Spleen (tissue), 11 donors: Measurements from ENCODE around the gene MVB12A. TPM values are rescaled to one million over a fixed set of nuclear protein-coding genes. Genes with fewer than 3 reads are reported as not detected.

Experiments
- DNase-seq: peaks from one replicate; pipeline ENCODE4 v3.0.0-alpha.2; 2020
- H3K27ac ChIP-seq, 8 donors: fragments of 200-600 bp; sonication (generic) in 7 of 8; 1 replicate in 4 of 8; 2 replicates in 4 of 8; pipeline versions ENCODE4 v1.5.0 to v1.8.0; 2016 to 2021; ENCODE audit warnings: inconsistent platforms in 4 of 8, mild to moderate bottlenecking in 4 of 8, moderate library complexity in 1 of 8
- H3K27me3 ChIP-seq, 7 donors: fragments of 200-600 bp; sonication (generic) in 6 of 7; replicated peaks in 1 of 7; 1 replicate in 4 of 7; 2 replicates in 3 of 7; pipeline versions ENCODE4 v1.5.0 to v1.8.0; 2016 to 2021; ENCODE audit warnings: inconsistent platforms in 3 of 7, mild to moderate bottlenecking in 1 of 7
- H3K36me3 ChIP-seq, 6 donors: fragments of 200-600 bp; sonication (generic) in 5 of 6; 1 replicate in 4 of 6; 2 replicates in 2 of 6; pipeline versions ENCODE4 v1.5.0 to v1.8.0; 2016 to 2021; ENCODE audit warnings: inconsistent platforms in 2 of 6
- H3K4me1 ChIP-seq, 6 donors: fragments of 200-600 bp; sonication (generic) in 5 of 6; 1 replicate in 3 of 6; 2 replicates in 3 of 6; pipeline versions ENCODE4 v1.5.0 to v1.8.0; 2016 to 2021; ENCODE audit warnings: inconsistent platforms in 3 of 6
- H3K4me3 ChIP-seq, 8 donors: fragments of 200-600 bp; sonication (generic) in 7 of 8; 1 replicate in 4 of 8; 2 replicates in 4 of 8; pipeline versions ENCODE4 v1.5.0 to v1.8.0; 2016 to 2021; ENCODE audit warnings: inconsistent platforms in 4 of 8, mild to moderate bottlenecking in 4 of 8, moderate library complexity in 2 of 8
- H3K9me3 ChIP-seq, 8 donors: fragments of 200-600 bp; sonication (generic) in 7 of 8; 1 replicate in 4 of 8; 2 replicates in 4 of 8; pipeline versions ENCODE4 v1.5.0 to v1.8.0; 2016 to 2021; ENCODE audit warnings: inconsistent platforms in 4 of 8
- POLR2A ChIP-seq, 3 donors: fragments of 450-650 bp; IDR thresholded peaks; one replicate each; pipeline ENCODE4 v1.5.1; 2017; ENCODE audit warnings: antibody characterized with exemption in 3 of 3, mild to moderate bottlenecking in 1 of 3
- POLR2AphosphoS5 ChIP-seq, 3 donors: sonication (generic); formaldehyde crosslinking; IDR thresholded peaks; one replicate each; pipeline ENCODE4 v1.5.1; 2017; ENCODE audit warnings: antibody characterized with exemption in 3 of 3
- whole genome bisulfite sequencing, 5 donors: extraction: QIAGEN DNeasy Blood & Tissue Kit in 3 of 5; methylation state at CpG; one replicate each; pipeline versions ENCODE4 v1.1.5 to v1.1.7; 2013 to 2018; 5-methylcytosine and 5-hydroxymethylcytosine counted together
- intact Hi-C: fragments of 100-400 bp; cut with DNase I; formaldehyde crosslinking; loops from one replicate; pipeline ENCODE4 v1.15.0; 2023; ENCODE audit warnings: low total_unique reads
- polyA plus RNA-seq, 3 donors: library from polyadenylated mRNA; stranded (reverse); fragments of 200-250 nt; gene quantifications; one replicate each; pipeline ENCODE4 v1.2.1, GENCODE V29; 2013
- total RNA-seq, 7 donors: library from RNA; depleted of rRNA in 3 of 7; stranded (reverse); fragments of >200 nt in 3 of 7; fragmentation: NEBNext Ultra II Directional in 4 of 7; extraction: Animal tissue kit (Norgen Biotek cat#: 25700) in 4 of 7; gene quantifications; one replicate each; pipeline versions ENCODE4 v1.1.0 to v1.2.1, GENCODE V29; 2016 to 2021
- TF ChIP-seq, protein P1 (sequence below), 11 experiments: fragments of 200-600 bp in 7 of 11; fragments of 450-650 bp in 4 of 11; sonication (generic) in 4 of 11; IDR thresholded peaks in 8 of 11; conservative IDR thresholded peaks in 3 of 11; 1 replicate in 7 of 11; 2 replicates in 4 of 11; pipeline versions ENCODE4 v1.4.0 to v1.8.0; 2016 to 2021; ENCODE audit warnings: antibody characterized with exemption in 11 of 11, inconsistent platforms in 4 of 11, mild to moderate bottlenecking in 1 of 11
- donor health status: healthy with polysubstance abuse.
- donor health status: DM: no; HTN: no; CAD: no; lungs with moderate emphysema.
- donor health status: DM: no; HTN: no; CAD: no.
- donor health status: Bipolar disorder and iron deficiency.
- donor health status: healthy.
- donor health status: DM: no; HTN: no; CAD: no.
- donor health status: DM: yes; HTN: yes; CAD: no.

MVB12A gene
- total and polyA plus RNA-seq, 10 donors, result 31.7 to 62.0 (median 39.9) TPM

DNA sequence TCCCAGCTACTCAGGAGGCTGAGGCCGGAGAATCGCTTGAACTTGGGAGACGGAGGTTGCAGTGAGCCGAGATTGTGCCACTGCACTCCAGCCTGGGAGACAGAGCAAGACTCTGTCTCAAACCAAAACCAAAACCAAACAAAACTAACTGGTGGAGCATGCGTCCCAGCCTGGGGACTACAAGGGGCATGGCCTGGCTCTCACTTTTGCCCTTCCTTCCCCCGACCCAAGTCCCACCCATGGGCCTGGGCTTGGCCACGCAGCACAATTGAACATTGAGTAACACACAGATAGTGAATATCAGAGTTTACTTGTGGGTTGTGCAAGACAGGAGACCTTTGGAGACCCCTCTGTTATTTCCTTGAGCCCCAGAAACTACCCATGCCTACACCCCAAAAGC is 15.4 kb downstream of the MVB12A start:
- 69 to 89% (median 81%) methylated on average over 7 of the region's 7 CpGs for WGBS, 5 donors
- intact Hi-C loops, result no loop called here
- TF ChIP-seq POLR2AphosphoS5 (IDR thresholded peaks at IDR 0.05), result no peak
- TF ChIP-seq POLR2A (IDR thresholded peaks at IDR 0.05), result no peak

DNA sequence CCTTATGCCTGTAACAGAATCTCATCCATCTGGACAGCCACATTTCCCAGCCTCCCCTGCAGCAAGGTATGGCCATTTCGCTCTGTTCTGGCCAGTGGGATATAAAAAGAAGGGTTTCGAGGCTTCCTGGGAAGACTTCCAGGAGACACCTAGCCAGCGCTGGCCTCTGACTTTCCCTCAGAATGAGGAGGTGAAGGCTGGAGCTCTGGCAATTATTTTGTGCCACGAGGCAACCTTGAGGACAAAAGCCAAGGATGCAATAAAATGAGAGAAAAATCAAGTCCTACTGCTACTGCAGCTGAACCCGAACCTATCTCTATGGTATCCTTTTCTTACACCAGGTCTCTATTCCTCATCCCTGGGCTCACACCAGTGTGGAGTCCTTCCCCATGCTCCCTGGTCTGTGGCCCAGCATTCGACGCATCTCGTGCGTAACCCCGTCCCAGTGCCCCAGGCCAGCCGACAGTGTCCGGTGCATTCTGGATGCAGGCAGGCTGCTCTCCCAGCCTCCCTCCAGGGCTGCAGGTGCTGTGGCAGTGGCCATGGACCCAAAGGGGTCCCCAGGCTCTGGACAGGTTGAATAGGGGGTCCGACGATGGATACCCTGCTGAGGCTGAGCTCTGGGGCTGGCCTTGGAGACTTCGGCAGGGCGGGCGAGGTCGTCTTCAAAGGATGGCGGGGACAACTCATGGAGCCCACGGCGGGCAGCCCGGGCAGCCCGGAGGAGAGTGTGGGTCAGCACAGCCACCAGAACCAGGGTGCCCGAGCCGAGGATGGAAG is 16.4 kb downstream of the MVB12A start:
- intact Hi-C loops, result no loop called here
- peaks cover 0 to 6% (median under 1%) of the 10 kb centered on the region in 8 donors for H3K9me3 ChIP-seq
- no peaks in the 10 kb centered on the region for H3K4me1 ChIP-seq
- WGBS, 5 donors, result 94 to 97% (median 95%) methylated on average over 24 to 25 of the region's 25 CpGs
- no peak overlapping the region for H3K4me3 ChIP-seq
- peaks cover 0 to 8% (median 0%) of the 10 kb centered on the region in 6 donors for H3K36me3 ChIP-seq
- H3K27me3 ChIP-seq, result peaks cover 0 to 4% (median 0%) of the 10 kb centered on the region in 7 donors
- H3K27ac ChIP-seq, result no peak overlapping the region
- no peak for DNase-seq
- TF ChIP-seq POLR2AphosphoS5 (IDR thresholded peaks at IDR 0.05), result peak in 1 of 3 donors; percentile 13
- TF ChIP-seq POLR2A (IDR thresholded peaks at IDR 0.05), result no peak
- TF ChIP-seq, protein P1, sequence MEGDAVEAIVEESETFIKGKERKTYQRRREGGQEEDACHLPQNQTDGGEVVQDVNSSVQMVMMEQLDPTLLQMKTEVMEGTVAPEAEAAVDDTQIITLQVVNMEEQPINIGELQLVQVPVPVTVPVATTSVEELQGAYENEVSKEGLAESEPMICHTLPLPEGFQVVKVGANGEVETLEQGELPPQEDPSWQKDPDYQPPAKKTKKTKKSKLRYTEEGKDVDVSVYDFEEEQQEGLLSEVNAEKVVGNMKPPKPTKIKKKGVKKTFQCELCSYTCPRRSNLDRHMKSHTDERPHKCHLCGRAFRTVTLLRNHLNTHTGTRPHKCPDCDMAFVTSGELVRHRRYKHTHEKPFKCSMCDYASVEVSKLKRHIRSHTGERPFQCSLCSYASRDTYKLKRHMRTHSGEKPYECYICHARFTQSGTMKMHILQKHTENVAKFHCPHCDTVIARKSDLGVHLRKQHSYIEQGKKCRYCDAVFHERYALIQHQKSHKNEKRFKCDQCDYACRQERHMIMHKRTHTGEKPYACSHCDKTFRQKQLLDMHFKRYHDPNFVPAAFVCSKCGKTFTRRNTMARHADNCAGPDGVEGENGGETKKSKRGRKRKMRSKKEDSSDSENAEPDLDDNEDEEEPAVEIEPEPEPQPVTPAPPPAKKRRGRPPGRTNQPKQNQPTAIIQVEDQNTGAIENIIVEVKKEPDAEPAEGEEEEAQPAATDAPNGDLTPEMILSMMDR (IDR thresholded peaks at IDR 0.05 in 8 of 11, conservative IDR thresholded peaks at IDR 0.05 in 3 of 11), result no peak

More for the DNA sequence above, 15.4 kb downstream of the MVB12A start:
- peaks cover 0 to 4% (median 0%) of the 10 kb centered on the region in 7 donors for H3K27me3 ChIP-seq
- no peak overlapping the region for H3K4me3 ChIP-seq
- no peak overlapping the region for H3K27ac ChIP-seq
- H3K9me3 ChIP-seq, result peaks cover 0 to 5% (median 0%) of the 10 kb centered on the region in 8 donors
- no peaks in the 10 kb centered on the region for H3K4me1 ChIP-seq
- no peak for DNase-seq
- H3K36me3 ChIP-seq, result peaks cover 0 to 8% (median 0%) of the 10 kb centered on the region in 6 donors

DNA sequence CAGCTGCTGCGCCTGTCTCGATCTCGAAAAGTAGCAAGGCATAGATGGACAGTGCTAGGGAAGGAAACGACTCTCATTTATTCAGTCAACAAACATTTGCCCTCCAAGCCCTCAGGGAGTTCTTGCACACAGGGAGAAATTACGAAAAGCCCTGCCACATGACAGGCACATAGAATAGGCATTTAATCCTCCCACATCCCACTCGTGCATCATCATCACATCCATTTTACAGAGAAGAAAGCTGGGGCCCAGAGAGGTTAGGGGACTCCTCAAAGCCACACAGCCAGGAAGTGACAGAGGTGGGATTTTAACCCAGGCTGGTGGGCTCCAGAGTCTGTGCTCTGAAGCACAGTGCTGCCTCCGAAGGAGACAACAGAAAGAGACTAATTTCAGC is 17.0 kb downstream of the MVB12A start:
- TF ChIP-seq, protein P1 (IDR thresholded peaks at IDR 0.05 in 8 of 11, conservative IDR thresholded peaks at IDR 0.05 in 3 of 11), result no peak
- no peak for TF ChIP-seq POLR2A (IDR thresholded peaks at IDR 0.05)
- TF ChIP-seq POLR2AphosphoS5 (IDR thresholded peaks at IDR 0.05), result no peak
- WGBS, 5 donors, result 78 to 92% (median 85%) methylated on average over 7 of the region's 7 CpGs
- Histone ChIP-seq H3K4me3 (no peak overlapping the region), H3K36me3 (peaks cover 0 to 8% (median 0%) of the 10 kb centered on the region in 6 donors), H3K27ac (no peak overlapping the region), H3K4me1 (no peaks in the 10 kb centered on the region), H3K27me3 (peaks cover 0 to 4% (median 0%) of the 10 kb centered on the region in 7 donors), H3K9me3 (peaks cover 0 to 9% (median 2%) of the 10 kb centered on the region in 8 donors)
- no peak for DNase-seq
- intact Hi-C loops, result no loop called here

DNA sequence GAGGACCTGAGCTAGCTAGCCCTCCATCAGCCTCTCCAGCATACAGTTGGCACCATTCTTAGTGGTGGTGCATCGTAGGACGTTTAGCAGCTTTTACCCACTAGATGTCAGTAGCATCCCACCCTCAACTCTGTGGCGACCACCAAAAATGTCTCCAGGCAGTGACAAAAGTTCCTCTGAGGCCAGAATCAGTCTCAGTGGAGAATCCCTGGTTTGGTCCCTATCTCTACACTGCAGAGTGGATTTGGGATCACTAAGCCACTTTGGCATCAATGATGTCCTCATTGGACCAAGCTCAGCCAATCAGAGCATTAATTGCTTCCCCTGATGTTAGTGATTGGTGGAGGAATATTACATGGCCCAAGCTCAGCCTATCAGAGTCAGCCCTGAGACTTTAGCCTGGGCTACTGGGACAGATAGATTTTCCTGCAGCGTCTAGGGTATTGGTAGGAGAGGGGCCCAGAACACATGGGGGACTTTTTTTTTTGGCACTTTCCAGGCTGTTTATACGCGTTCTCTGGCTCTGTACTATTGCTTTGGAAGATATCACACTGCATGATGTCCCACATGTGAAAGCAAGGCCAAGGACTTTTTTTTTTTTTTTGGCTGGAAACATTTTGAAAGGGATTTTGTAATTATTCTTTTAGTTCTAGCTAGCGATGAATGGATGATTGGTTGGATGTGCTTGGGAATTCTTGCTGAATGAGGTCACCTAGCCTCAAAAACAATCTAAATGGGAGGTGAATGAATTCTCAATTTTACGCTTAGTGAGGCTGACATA is 21.6 kb downstream of the MVB12A start:
- no peak for DNase-seq
- H3K4me1 ChIP-seq, result no peaks in the 10 kb centered on the region
- no peak overlapping the region for H3K27ac ChIP-seq
- H3K4me3 ChIP-seq, result no peak overlapping the region
- intact Hi-C loops, result no loop called here
- H3K36me3 ChIP-seq, result peaks cover 0 to 1% (median 0%) of the 10 kb centered on the region in 6 donors
- H3K27me3 ChIP-seq, result peaks cover 0 to 4% (median 0%) of the 10 kb centered on the region in 7 donors
- peaks cover 0 to 5% (median 2%) of the 10 kb centered on the region in 8 donors for H3K9me3 ChIP-seq
- TF ChIP-seq, protein P1 (IDR thresholded peaks at IDR 0.05 in 8 of 11, conservative IDR thresholded peaks at IDR 0.05 in 3 of 11), result peak in 7 of 11 experiments; percentile 18 to 49 (median 43)
- no peak for TF ChIP-seq POLR2A (IDR thresholded peaks at IDR 0.05)
- 64 to 69% (median 68%) methylated on average over 8 of the region's 8 CpGs for WGBS, 5 donors
